ENCODE data around the gene ULK1.
"Not testable (repeated sequence)": the region's sequence is repeated elsewhere in the genome, so short reads cannot be mapped to it uniquely, and the experiment has no call there.

- TF ChIP-seq CTCF, POLR2A, POLR2AphosphoS5 (IDR thresholded peaks at IDR 0.05): not testable (repeated sequence)
Observed at GRCh38 chr12:131885076-131885475, 9.3 kb upstream of the ULK1 start.
